GM21737 (cell line): ENCODE results near the gene G0S2.

ENCODE experiments used
- ATAC-seq: cut with Tn5 transposase; IDR thresholded peaks from one replicate; pipeline ENCODE4 v1.9.1; 2021; ENCODE audit warnings: mild to moderate bottlenecking, moderate library complexity; ENCODE audit not compliant: unreplicated experiment

G0S2 gene

GRCh38 chr1:209648346-209648745 is 26.9 kb upstream of the G0S2 start:
- no peak for ATAC-seq

- ATAC-seq: no peak
Measured at GRCh38 chr1:209648931-209649776, 26.1 kb upstream of the G0S2 start.

GRCh38 chr1:209650454-209650853 is 24.8 kb upstream of the G0S2 start:
- ATAC-seq: no peak

- no peak for ATAC-seq
Measured at GRCh38 chr1:209651138-209651587, 24.0 kb upstream of the G0S2 start.

GRCh38 chr1:209652121-209652735 is 23.0 kb upstream of the G0S2 start, which contains the start of gene LAMB3:
LAMB3 (minus strand) TSS chr1:209652425; CDS start chr1:209650944, 1,481 bp downstream.
- no peak for ATAC-seq

GRCh38 chr1:209652873-209653401 is 22.3 kb upstream of the G0S2 start:
- no peak for ATAC-seq

- peak; percentile 49 for ATAC-seq
Measured at GRCh38 chr1:209653915-209654351, 21.3 kb upstream of the G0S2 start.

GRCh38 chr1:209655411-209656231 is 19.6 kb upstream of the G0S2 start:
- no peak for ATAC-seq

- no peak for ATAC-seq
Measured at GRCh38 chr1:209657140-209657879, 17.9 kb upstream of the G0S2 start.

- ATAC-seq: no peak
Measured at GRCh38 chr1:209657918-209658317, 17.3 kb upstream of the G0S2 start.

GRCh38 chr1:209659909-209660308 is 15.3 kb upstream of the G0S2 start:
- ATAC-seq: peak; percentile 84

- ATAC-seq: no peak
Measured at GRCh38 chr1:209661071-209661470, 14.1 kb upstream of the G0S2 start.

GRCh38 chr1:209662879-209663327 is 12.3 kb upstream of the G0S2 start:
- no peak for ATAC-seq

GRCh38 chr1:209667103-209667502 is 8.1 kb upstream of the G0S2 start:
- no peak for ATAC-seq

GRCh38 chr1:209667708-209668107 is 7.5 kb upstream of the G0S2 start:
- ATAC-seq: no peak

- no peak for ATAC-seq
Measured at GRCh38 chr1:209670441-209671082, 4.7 kb upstream of the G0S2 start.

- peak; percentile 86 for ATAC-seq
Measured at GRCh38 chr1:209672705-209673630, 2.2 kb upstream of the G0S2 start.

GRCh38 chr1:209673631-209674417 is 1.4 kb upstream of the G0S2 start:
- ATAC-seq: no peak
